GM19395 (cell line): Measurements from ENCODE around the gene NTSR2.

Experiments used
- ATAC-seq: cut with Tn5 transposase; IDR thresholded peaks from one replicate; pipeline ENCODE4 v1.9.1; 2021; ENCODE audit warnings: mild to moderate bottlenecking, moderate library complexity; ENCODE audit not compliant: unreplicated experiment

The NTSR2 gene

GRCh38 chr2:11630855-11631254 lies 39.1 kb downstream of the NTSR2 start:
- ATAC-seq, result no peak

GRCh38 chr2:11629851-11630250 lies 40.1 kb downstream of the NTSR2 start:
- ATAC-seq, result no peak

GRCh38 chr2:11629215-11629614 lies 40.8 kb downstream of the NTSR2 start:
- ATAC-seq, result no peak

GRCh38 chr2:11628675-11629074 lies 41.3 kb downstream of the NTSR2 start:
- ATAC-seq, result no peak

GRCh38 chr2:11625671-11626070 lies 44.3 kb downstream of the NTSR2 start:
- ATAC-seq, result no peak

- no peak for ATAC-seq
Observed at GRCh38 chr2:11624893-11625292, 45.1 kb downstream of the NTSR2 start.

- ATAC-seq, result no peak
Observed at GRCh38 chr2:11622611-11623010, 47.4 kb downstream of the NTSR2 start.

GRCh38 chr2:11621410-11621809 lies 48.6 kb downstream of the NTSR2 start:
- ATAC-seq, result no peak

- no peak for ATAC-seq
Observed at GRCh38 chr2:11618708-11619062, 51.3 kb downstream of the NTSR2 start.

GRCh38 chr2:11617984-11618707 lies 51.8 kb downstream of the NTSR2 start:
- ATAC-seq, result no peak

GRCh38 chr2:11617527-11617926 lies 52.5 kb downstream of the NTSR2 start:
- ATAC-seq, result no peak

GRCh38 chr2:11616851-11617415 lies 53.1 kb downstream of the NTSR2 start:
- no peak for ATAC-seq

- ATAC-seq, result no peak
Observed at GRCh38 chr2:11616097-11616687, 53.8 kb downstream of the NTSR2 start.

- ATAC-seq, result no peak
Observed at GRCh38 chr2:11615209-11615608, 54.8 kb downstream of the NTSR2 start.

- ATAC-seq, result no peak
Observed at GRCh38 chr2:11613297-11613696, 56.7 kb downstream of the NTSR2 start.

GRCh38 chr2:11612553-11613215 lies 57.3 kb downstream of the NTSR2 start:
- ATAC-seq, result no peak

GRCh38 chr2:11611251-11611650 lies 58.7 kb downstream of the NTSR2 start:
- no peak for ATAC-seq

GRCh38 chr2:11610624-11611242 lies 59.3 kb downstream of the NTSR2 start:
- ATAC-seq, result no peak
